ENCODE measurements around the gene ELAVL3. TPM values are rescaled to one million over a fixed set of nuclear protein-coding genes. Genes with fewer than 3 reads are reported as not detected.

The ELAVL3 gene
- total RNA-seq, 6 experiments from 2014 or later, result not detected

- WGBS (ENCODE audit: insufficient coverage, low coverage, low lambda C conversion rate, missing lambda C conversion rate), result no CpG with 5 or more reads among the region's 20 CpGs
- H3K4me3 ChIP-seq, result no peak overlapping the region
- no peaks in the 10 kb centered on the region for H3K4me1 ChIP-seq
- no peaks in the 10 kb centered on the region for H3K9me3 ChIP-seq
- H3K27ac ChIP-seq, result no peak overlapping the region
- no peak for DNase-seq
- TF ChIP-seq POLR2A (IDR thresholded peaks at IDR 0.05), result no peak
- TF ChIP-seq CTCF (IDR thresholded peaks at IDR 0.05), result no peak
- intact Hi-C loops (cut with DNase I), result no loop called here
- H3K36me3 ChIP-seq, result peaks cover 0 to 25% (median 5%) of the 10 kb centered on the region in 4 donors
- peak in 1 of 4 donors; percentile 24 for ATAC-seq
- no peaks in the 10 kb centered on the region for H3K27me3 ChIP-seq
Measured at GRCh38 chr19:11513946-11514345, 33.1 kb upstream of the ELAVL3 start.

- WGBS (ENCODE audit: insufficient coverage, low coverage, low lambda C conversion rate, missing lambda C conversion rate), result 92% methylated on average over 5 of the region's 8 CpGs
- no peak overlapping the region for H3K27ac ChIP-seq
- TF ChIP-seq POLR2A (IDR thresholded peaks at IDR 0.05), result no peak
- no peak for TF ChIP-seq CTCF (IDR thresholded peaks at IDR 0.05)
- no peak overlapping the region for H3K4me3 ChIP-seq
- no peaks in the 10 kb centered on the region for H3K27me3 ChIP-seq
- H3K36me3 ChIP-seq, result peaks cover 0 to 17% (median 2%) of the 10 kb centered on the region in 4 donors
- ATAC-seq (no peak), DNase-seq (no peak)
- peaks cover 0 to 7% (median 0%) of the 10 kb centered on the region in 4 donors for H3K4me1 ChIP-seq
- intact Hi-C loops (cut with DNase I), result no loop called here
- H3K9me3 ChIP-seq, result no peaks in the 10 kb centered on the region
Measured at GRCh38 chr19:11510444-11510843, 29.6 kb upstream of the ELAVL3 start.

GRCh38 chr19:11507370-11508078 is 26.7 kb upstream of the ELAVL3 start:
- 100% methylated on average over 4 of the region's 18 CpGs for WGBS (ENCODE audit: insufficient coverage, low coverage, low lambda C conversion rate, missing lambda C conversion rate)
- ATAC-seq, result no peak
- intact Hi-C loops (cut with DNase I), result no loop called here
- DNase-seq, result no peak
- H3K36me3 ChIP-seq, result peaks cover 0 to 10% (median 2%) of the 10 kb centered on the region in 4 donors
- H3K27me3 ChIP-seq, result no peaks in the 10 kb centered on the region
- H3K9me3 ChIP-seq, result no peaks in the 10 kb centered on the region
- H3K4me1 ChIP-seq, result peaks cover 0 to 11% (median 0%) of the 10 kb centered on the region in 4 donors
- no peak overlapping the region for H3K4me3 ChIP-seq
- no peak for TF ChIP-seq CTCF (IDR thresholded peaks at IDR 0.05)
- no peak for TF ChIP-seq POLR2A (IDR thresholded peaks at IDR 0.05)
- H3K27ac ChIP-seq, result no peak overlapping the region

GRCh38 chr19:11506967-11507366 is 26.1 kb upstream of the ELAVL3 start:
- no peak overlapping the region for H3K4me3 ChIP-seq
- ATAC-seq, result no peak
- intact Hi-C loops (cut with DNase I), result no loop called here
- H3K27ac ChIP-seq, result no peak overlapping the region
- H3K4me1 ChIP-seq, result peaks cover 0 to 11% (median 0%) of the 10 kb centered on the region in 4 donors
- H3K27me3 ChIP-seq, result no peaks in the 10 kb centered on the region
- no peak for TF ChIP-seq POLR2A (IDR thresholded peaks at IDR 0.05)
- no peak for TF ChIP-seq CTCF (IDR thresholded peaks at IDR 0.05)
- no peaks in the 10 kb centered on the region for H3K9me3 ChIP-seq
- peaks cover 0 to 4% (median 2%) of the 10 kb centered on the region in 4 donors for H3K36me3 ChIP-seq
- DNase-seq, result no peak
- 88% methylated on average over 1 of the region's 6 CpGs for WGBS (ENCODE audit: insufficient coverage, low coverage, low lambda C conversion rate, missing lambda C conversion rate)
